ENCODE data around the gene EPN1.

DNA sequence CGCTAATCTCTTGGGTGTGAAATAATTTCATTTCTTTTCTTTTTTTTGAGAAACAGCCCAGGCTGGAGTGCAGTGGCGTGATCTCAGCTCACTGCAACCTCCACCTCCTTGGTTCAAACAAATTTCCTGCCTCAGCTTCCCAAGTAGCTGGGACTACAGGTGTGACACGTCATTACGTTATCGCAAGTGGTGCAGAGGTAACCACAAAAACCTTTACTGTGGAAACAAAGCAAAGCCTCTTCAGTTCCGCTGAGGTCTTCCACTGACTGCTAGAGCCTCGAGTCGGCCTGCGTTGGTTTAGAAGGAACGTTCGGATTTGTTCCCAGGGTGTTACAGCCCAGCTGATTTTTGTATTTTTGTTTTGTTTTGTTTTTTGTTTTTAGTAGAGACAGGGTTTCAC, 48.7 kb upstream of the EPN1 start:
- TF ChIP-seq, protein P1, sequence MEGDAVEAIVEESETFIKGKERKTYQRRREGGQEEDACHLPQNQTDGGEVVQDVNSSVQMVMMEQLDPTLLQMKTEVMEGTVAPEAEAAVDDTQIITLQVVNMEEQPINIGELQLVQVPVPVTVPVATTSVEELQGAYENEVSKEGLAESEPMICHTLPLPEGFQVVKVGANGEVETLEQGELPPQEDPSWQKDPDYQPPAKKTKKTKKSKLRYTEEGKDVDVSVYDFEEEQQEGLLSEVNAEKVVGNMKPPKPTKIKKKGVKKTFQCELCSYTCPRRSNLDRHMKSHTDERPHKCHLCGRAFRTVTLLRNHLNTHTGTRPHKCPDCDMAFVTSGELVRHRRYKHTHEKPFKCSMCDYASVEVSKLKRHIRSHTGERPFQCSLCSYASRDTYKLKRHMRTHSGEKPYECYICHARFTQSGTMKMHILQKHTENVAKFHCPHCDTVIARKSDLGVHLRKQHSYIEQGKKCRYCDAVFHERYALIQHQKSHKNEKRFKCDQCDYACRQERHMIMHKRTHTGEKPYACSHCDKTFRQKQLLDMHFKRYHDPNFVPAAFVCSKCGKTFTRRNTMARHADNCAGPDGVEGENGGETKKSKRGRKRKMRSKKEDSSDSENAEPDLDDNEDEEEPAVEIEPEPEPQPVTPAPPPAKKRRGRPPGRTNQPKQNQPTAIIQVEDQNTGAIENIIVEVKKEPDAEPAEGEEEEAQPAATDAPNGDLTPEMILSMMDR (optimal IDR thresholded peaks at IDR 0.05 in 1 of 3, IDR thresholded peaks at IDR 0.05 in 1 of 3, conservative IDR thresholded peaks at IDR 0.05 in 1 of 3; ENCODE audit: extremely low read depth in 1 of 3, insufficient read depth in 2 of 3, low read length in 3 of 3), result no peak
- TF ChIP-seq EZH2 (IDR thresholded peaks at IDR 0.05; ENCODE audit: low read length), result no peak
